Panc1 (cell line): ENCODE data around the gene AGBL4. TPM values are rescaled to one million over a fixed set of nuclear protein-coding genes. Genes with fewer than 3 reads are reported as not detected.

Experiments used
- ATAC-seq: fragments of 200-7000 bp; cut with Tn5 transposase; 2 replicates; pipeline ENCODE4 v1.9.1; 2020; ENCODE audit warnings: mild to moderate bottlenecking, moderate library complexity
- BruUV-seq: library from RNA; stranded (reverse); fragments of 400-500 nt; replicated peaks from 2 replicates; lab custom pipeline; 2021; lab: Mats Ljungman, UMichigan
- CTCF ChIA-PET: fragments of 300-600 bp; sonication (Branson Sonifier 250); formaldehyde crosslinking; loops from one replicate; lab custom pipeline; 2022; ENCODE audit warnings: antibody characterized with exemption; lab: Charles Lee
- POLR2A ChIA-PET: fragments of 300-600 bp; sonication (Branson Sonifier 250); formaldehyde crosslinking; loops from one replicate; lab custom pipeline; 2022; ENCODE audit warnings: antibody characterized with exemption; lab: Charles Lee
- DNase-seq: peaks from one replicate; pipeline ENCODE4 v3.0.0-alpha.2; 2010; ENCODE audit warnings: low read depth, low spot score
- H3K27ac ChIP-seq: 2 replicates; pipeline ENCODE4 v1.5.1; 2011; ENCODE audit warnings: mild to moderate bottlenecking, low read length, inconsistent platforms
- H3K27me3 ChIP-seq: fragments of 200-500 bp; sonication (Bioruptor generic); 2 replicates; pipeline ENCODE4 v1.6.0; 2014; ENCODE audit warnings: low read length, inconsistent platforms; ENCODE audit not compliant: control insufficient read depth, insufficient read depth
- H3K36me3 ChIP-seq: fragments of 200-500 bp; sonication (Bioruptor generic); 2 replicates; pipeline ENCODE4 v1.5.1; 2014; ENCODE audit warnings: inconsistent platforms, mild to moderate bottlenecking, low read length, moderate library complexity; ENCODE audit not compliant: control insufficient read depth, insufficient read depth
- H3K4me1 ChIP-seq: 2 replicates; pipeline ENCODE4 v1.5.1; 2011; ENCODE audit warnings: inconsistent platforms, mild to moderate bottlenecking, low read length, moderate library complexity; ENCODE audit not compliant: control insufficient read depth, insufficient read depth
- H3K4me3 ChIP-seq, 2 experiments: 2 replicates each; pipeline ENCODE4 v1.5.1; 2011 to 2012; ENCODE audit warnings: low read depth in 2 of 2, low read length in 2 of 2, mild to moderate bottlenecking in 2 of 2, inconsistent platforms in 1 of 2, moderate library complexity in 1 of 2
- H3K9me3 ChIP-seq: fragments of 200-500 bp; sonication (Bioruptor generic); 2 replicates; pipeline ENCODE4 v1.5.1; 2014; ENCODE audit warnings: low read depth, mild to moderate bottlenecking, inconsistent platforms, low read length, moderate library complexity; ENCODE audit not compliant: control insufficient read depth, insufficient read depth
- POLR2AphosphoS5 ChIP-seq: IDR thresholded peaks from 2 replicates; pipeline ENCODE4 v1.6.1; 2012; ENCODE audit warnings: mild to moderate bottlenecking, low read depth, low read length, moderate library complexity
- REST ChIP-seq, 2 experiments: IDR thresholded peaks; 2 replicates each; pipeline ENCODE4 v1.6.1; 2011 to 2012; ENCODE audit warnings: low read depth in 2 of 2, control low read depth in 1 of 2, low read length in 1 of 2, mild to moderate bottlenecking in 1 of 2, moderate library complexity in 1 of 2; ENCODE audit not compliant: insufficient read depth in 1 of 2
- SIN3A ChIP-seq: IDR thresholded peaks from 2 replicates; pipeline ENCODE4 v1.6.1; 2012; ENCODE audit warnings: low read depth, mild to moderate bottlenecking, low read length, moderate library complexity, borderline replicate concordance; ENCODE audit not compliant: insufficient read depth
- TCF7L2 ChIP-seq: IDR thresholded peaks from 2 replicates; pipeline ENCODE4 v1.6.1; 2011; ENCODE audit warnings: mild to moderate bottlenecking, low read depth, low read length, inconsistent platforms
- in situ Hi-C: cut with HindIII; loops from 2 replicates; pipeline ENCODE4 v1.10.0; 2016; ENCODE audit warnings: low sequenced_read_pairs, low pct_unique_long_range_greater_than_20kb
- intact Hi-C: fragments of 100-400 bp; cut with micrococcal nuclease; formaldehyde crosslinking; loops from one replicate; pipeline ENCODE4 v1.10.0; 2022; ENCODE audit not compliant: unreplicated experiment
- total RNA-seq: library from RNA; stranded (reverse); gene quantifications from one replicate; pipeline ENCODE4 v1.2.1, GENCODE V29; 2021; ENCODE audit not compliant: unreplicated experiment
- TF ChIP-seq, protein P1 (sequence below): fragments of 450-650 bp; IDR thresholded peaks from 2 replicates; pipeline ENCODE4 v1.5.1; 2017; ENCODE audit warnings: mild to moderate bottlenecking

AGBL4 gene
- total RNA-seq, 1 experiment from 2014 or later: not detected

DNA sequence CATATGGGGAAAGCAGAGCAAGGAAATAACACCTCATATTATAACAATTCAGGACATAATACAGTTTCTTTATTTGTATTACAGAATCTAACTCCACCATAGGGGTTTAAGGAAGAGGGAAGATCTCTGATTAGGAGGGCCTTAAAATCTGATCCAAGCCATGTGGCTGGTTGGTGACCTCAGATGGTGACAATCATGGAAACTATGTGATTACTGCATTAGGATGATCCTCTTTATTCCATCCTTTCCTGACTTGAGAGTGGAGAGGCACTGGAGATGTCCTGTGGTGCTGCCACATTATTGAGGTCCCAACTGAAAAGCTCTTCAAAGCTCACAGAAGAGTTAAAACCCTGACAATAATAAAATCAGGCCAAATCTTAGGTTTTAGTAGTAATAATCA is 1078.9 kb downstream of the AGBL4 start:
- no peak for DNase-seq
- H3K27ac ChIP-seq: no peak overlapping the region
- TF ChIP-seq POLR2AphosphoS5 (no peak), TCF7L2 (no peak), SIN3A (no peak), REST (IDR thresholded peaks at IDR 0.05; ENCODE audit: insufficient read depth in 1 of 2, low read depth in 2 of 2, low read length in 1 of 2) (no peak)
- TF ChIP-seq, protein P1, sequence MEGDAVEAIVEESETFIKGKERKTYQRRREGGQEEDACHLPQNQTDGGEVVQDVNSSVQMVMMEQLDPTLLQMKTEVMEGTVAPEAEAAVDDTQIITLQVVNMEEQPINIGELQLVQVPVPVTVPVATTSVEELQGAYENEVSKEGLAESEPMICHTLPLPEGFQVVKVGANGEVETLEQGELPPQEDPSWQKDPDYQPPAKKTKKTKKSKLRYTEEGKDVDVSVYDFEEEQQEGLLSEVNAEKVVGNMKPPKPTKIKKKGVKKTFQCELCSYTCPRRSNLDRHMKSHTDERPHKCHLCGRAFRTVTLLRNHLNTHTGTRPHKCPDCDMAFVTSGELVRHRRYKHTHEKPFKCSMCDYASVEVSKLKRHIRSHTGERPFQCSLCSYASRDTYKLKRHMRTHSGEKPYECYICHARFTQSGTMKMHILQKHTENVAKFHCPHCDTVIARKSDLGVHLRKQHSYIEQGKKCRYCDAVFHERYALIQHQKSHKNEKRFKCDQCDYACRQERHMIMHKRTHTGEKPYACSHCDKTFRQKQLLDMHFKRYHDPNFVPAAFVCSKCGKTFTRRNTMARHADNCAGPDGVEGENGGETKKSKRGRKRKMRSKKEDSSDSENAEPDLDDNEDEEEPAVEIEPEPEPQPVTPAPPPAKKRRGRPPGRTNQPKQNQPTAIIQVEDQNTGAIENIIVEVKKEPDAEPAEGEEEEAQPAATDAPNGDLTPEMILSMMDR: no peak
- no peaks in the 10 kb centered on the region for H3K9me3 ChIP-seq
- intact Hi-C loops (no loop called here), in situ Hi-C loops (no loop called here)
- no peaks in the 10 kb centered on the region for H3K36me3 ChIP-seq
- no peak overlapping the region for H3K4me3 ChIP-seq
- POLR2A ChIA-PET: no interaction called here
- CTCF ChIA-PET: no interaction called here
- ATAC-seq: no peak
- BruUV-seq: no TSS peak
- H3K27me3 ChIP-seq: no peaks in the 10 kb centered on the region
- H3K4me1 ChIP-seq: no peaks in the 10 kb centered on the region

- no TSS peak for BruUV-seq
- ATAC-seq (no peak), DNase-seq (no peak)
- TF ChIP-seq TCF7L2 (no peak), SIN3A (no peak), POLR2AphosphoS5 (no peak), REST (IDR thresholded peaks at IDR 0.05; ENCODE audit: insufficient read depth in 1 of 2, low read depth in 2 of 2, low read length in 1 of 2) (no peak)
- TF ChIP-seq, protein P1: no peak
- CTCF ChIA-PET: no interaction called here
- Histone ChIP-seq H3K27ac (no peak overlapping the region), H3K4me3 (no peak overlapping the region), H3K4me1 (no peaks in the 10 kb centered on the region), H3K36me3 (no peaks in the 10 kb centered on the region), H3K9me3 (no peaks in the 10 kb centered on the region), H3K27me3 (no peaks in the 10 kb centered on the region)
- in situ Hi-C loops (no loop called here), intact Hi-C loops (no loop called here)
- POLR2A ChIA-PET: no interaction called here
These were observed 1079.9 kb downstream of the AGBL4 start for GRCh38 chr1:48943826-48944225.
